Measurements from ENCODE around the gene AGAP1.

AGAP1 gene

GRCh38 chr2:235638541-235639427, 144.9 kb downstream of the AGAP1 start:
- no peak overlapping the region for H3K4me3 ChIP-seq (ENCODE audit: low read depth, low read length)
- TF ChIP-seq, protein P1, sequence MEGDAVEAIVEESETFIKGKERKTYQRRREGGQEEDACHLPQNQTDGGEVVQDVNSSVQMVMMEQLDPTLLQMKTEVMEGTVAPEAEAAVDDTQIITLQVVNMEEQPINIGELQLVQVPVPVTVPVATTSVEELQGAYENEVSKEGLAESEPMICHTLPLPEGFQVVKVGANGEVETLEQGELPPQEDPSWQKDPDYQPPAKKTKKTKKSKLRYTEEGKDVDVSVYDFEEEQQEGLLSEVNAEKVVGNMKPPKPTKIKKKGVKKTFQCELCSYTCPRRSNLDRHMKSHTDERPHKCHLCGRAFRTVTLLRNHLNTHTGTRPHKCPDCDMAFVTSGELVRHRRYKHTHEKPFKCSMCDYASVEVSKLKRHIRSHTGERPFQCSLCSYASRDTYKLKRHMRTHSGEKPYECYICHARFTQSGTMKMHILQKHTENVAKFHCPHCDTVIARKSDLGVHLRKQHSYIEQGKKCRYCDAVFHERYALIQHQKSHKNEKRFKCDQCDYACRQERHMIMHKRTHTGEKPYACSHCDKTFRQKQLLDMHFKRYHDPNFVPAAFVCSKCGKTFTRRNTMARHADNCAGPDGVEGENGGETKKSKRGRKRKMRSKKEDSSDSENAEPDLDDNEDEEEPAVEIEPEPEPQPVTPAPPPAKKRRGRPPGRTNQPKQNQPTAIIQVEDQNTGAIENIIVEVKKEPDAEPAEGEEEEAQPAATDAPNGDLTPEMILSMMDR (IDR thresholded peaks at IDR 0.05; ENCODE audit: control insufficient read depth, extremely low read depth, insufficient read depth) = 0 out of 2 replicates have a peak, but pooled peaks have one; percentile 16
- DNase-seq (ENCODE audit: low read depth) = no peak

GRCh38 chr2:235639428-235639773, 145.6 kb downstream of the AGAP1 start:
- H3K4me3 ChIP-seq (ENCODE audit: low read depth, low read length) = no peak overlapping the region
- TF ChIP-seq, protein P1 (IDR thresholded peaks at IDR 0.05; ENCODE audit: control insufficient read depth, extremely low read depth, insufficient read depth) = no peak
- peak; percentile 6 for DNase-seq (ENCODE audit: low read depth)

DNA sequence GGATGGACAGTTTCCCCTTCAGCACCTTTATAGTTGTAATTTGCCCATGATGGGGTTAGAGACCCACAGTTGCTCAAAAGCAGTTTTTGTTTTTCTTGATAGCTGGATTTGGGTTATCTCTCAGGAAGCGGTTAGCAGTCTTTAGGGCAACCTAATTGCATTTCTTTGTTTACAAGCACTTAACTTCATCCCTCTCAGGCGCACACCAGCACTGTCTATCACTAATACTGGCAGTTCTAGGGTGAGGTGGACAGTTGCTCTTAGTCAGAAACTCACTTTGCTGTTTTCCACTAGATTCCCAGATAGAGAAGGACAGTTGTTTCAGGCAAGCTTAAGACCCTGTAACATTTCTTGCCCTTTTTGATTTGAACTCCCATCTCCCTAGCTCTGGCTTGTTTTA, 146.0 kb downstream of the AGAP1 start:
- no peak overlapping the region for H3K4me3 ChIP-seq (ENCODE audit: low read depth, low read length)
- TF ChIP-seq, protein P1 (IDR thresholded peaks at IDR 0.05; ENCODE audit: control insufficient read depth, extremely low read depth, insufficient read depth) = no peak
- DNase-seq (ENCODE audit: low read depth) = no peak

DNA sequence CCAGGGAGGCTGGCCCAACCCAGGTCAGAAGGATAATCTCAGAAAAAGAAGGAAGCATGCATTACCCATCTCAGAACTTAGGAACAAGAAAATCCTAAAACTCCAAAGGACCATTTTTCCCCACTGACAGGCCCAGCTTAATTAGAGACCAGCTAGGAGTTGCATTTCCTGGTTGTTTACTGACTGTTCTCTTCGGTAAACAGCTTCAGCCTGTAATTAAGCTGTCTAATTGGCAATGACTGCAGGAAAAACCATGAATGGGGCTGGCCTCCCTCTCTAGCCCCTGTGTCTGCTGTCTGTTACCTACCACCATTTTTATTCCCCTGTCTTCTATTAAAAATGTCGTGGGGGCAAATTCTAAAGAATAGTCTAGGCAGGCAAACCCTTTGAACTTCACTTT, 146.5 kb downstream of the AGAP1 start:
- no peak for DNase-seq (ENCODE audit: low read depth)
- TF ChIP-seq, protein P1 (IDR thresholded peaks at IDR 0.05; ENCODE audit: control insufficient read depth, extremely low read depth, insufficient read depth) = no peak
- H3K4me3 ChIP-seq (ENCODE audit: low read depth, low read length) = no peak overlapping the region

GRCh38 chr2:235640926-235641723, 147.3 kb downstream of the AGAP1 start:
- H3K4me3 ChIP-seq (ENCODE audit: low read depth, low read length) = no peak overlapping the region
- no peak for DNase-seq (ENCODE audit: low read depth)

GRCh38 chr2:235641956-235642355, 148.1 kb downstream of the AGAP1 start:
- no peak overlapping the region for H3K4me3 ChIP-seq (ENCODE audit: low read depth, low read length)
- no peak for DNase-seq (ENCODE audit: low read depth)
- TF ChIP-seq, protein P1 (IDR thresholded peaks at IDR 0.05; ENCODE audit: control insufficient read depth, extremely low read depth, insufficient read depth) = no peak

More at GRCh38 chr2:235640926-235641723, 147.3 kb downstream of the AGAP1 start:
- TF ChIP-seq, protein P1 (IDR thresholded peaks at IDR 0.05; ENCODE audit: control insufficient read depth, extremely low read depth, insufficient read depth) = no peak
